T-helper 1 cell (primary cell): ENCODE results near the gene SETBP1.

Experiments used
- DNase-seq, 5 donors: peaks; one replicate each; pipeline ENCODE4 v3.0.0-alpha.2; 2012 to 2020

Gene SETBP1

DNA sequence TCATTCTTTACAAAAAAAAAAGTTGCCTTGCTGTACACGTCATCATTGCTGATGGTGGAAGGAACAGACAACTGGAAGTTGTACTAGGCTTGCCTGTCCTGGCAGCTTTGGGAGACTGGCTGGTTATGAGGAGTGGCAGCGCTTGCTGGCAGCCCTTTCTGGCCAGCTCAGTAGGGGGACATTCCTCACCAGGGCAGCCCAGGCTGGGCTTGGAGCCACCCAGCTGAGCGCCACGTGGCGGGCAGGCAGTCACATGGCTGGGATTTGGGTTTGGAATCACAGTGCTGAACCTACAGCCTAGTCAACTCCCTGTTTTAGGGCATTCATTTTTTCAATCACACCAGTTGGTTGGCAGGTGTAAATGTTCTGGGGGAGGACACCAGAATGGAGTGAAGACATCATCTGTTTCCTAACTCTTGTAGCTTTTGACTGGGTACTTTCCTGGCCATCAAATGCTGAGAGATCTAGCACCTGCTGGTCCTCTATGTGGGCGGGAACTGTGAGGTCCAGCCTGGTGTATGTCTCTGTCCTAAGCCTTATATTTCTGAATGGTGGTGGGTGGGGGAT lies 139.3 kb downstream of the SETBP1 start:
- DNase-seq: no peak

DNA sequence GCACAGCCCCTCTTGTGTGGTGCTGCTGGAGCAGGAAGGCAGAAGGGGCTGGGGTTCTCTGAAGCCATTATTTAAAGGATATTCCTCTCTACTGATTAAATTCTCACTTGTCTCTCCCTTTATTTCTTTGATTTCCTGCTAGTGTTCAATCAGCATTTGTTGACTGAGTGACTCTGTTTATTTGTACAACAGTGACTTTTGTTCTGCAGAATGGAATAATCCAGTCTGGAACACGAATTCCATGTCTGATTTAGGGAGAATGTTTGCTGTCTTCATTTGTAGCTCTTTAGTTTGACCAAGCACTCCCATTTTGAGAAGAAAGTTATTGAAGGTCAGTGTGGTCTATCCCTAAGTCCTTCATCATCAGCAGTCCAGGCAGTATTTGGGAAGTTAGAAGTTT lies 141.2 kb downstream of the SETBP1 start:
- DNase-seq: no peak

DNA sequence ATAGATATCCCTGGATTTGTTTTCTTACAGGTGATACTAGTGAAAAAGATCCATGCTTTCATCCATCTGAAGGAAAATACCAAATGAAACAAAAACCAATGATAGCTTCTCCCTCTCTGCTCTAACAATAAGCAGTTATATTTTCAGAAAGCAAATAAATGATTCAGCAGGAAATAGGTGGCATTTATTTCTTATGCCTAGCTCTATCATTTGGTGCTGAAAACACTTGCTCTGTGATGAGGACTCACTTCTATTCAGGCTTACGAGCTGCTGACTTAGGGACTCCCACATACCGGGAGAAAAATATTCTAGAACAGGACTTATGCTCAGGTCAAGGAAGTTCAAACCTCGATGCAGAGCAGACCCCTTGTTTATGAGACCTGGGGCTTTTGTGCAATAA lies 142.6 kb downstream of the SETBP1 start:
- no peak for DNase-seq

DNA sequence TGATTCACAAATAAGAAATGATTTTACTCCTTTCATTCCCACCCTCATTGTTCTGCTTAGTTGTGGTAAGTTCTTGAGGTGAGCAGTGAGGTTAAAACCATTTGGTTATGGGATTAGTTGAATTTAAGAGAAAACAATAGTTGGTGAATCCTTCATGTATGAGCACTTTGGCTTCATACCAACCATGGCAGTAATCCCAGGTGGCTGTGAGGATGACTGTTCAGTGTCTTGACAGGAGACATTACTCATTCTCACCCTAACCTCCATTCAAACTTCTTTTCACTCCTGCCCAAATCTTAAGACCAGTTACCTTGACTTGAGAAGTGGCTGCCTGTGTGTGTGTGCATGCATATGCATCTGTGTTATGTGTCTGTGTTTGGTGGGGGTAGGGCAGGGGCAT lies 143.1 kb downstream of the SETBP1 start:
- no peak for DNase-seq

DNA sequence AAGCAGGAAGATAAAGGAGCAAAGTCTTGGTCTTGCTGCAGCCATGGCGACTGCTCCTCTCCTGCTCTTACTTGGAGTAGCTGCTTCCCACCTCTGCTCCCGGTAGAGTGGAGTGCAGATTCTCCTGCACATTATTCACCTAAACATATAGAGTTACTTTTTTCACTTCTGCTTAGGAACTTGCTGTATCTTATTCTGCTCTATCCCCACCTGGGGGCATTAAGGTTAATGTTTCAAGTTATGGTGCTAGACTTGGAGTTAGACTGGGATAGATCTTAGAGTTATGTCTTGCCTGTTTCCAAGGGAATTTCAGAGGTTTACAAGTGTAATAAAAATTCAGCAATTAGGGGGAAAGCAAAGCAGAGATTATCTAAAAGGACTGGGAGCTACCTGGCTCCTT lies 144.2 kb downstream of the SETBP1 start:
- no peak for DNase-seq

DNA sequence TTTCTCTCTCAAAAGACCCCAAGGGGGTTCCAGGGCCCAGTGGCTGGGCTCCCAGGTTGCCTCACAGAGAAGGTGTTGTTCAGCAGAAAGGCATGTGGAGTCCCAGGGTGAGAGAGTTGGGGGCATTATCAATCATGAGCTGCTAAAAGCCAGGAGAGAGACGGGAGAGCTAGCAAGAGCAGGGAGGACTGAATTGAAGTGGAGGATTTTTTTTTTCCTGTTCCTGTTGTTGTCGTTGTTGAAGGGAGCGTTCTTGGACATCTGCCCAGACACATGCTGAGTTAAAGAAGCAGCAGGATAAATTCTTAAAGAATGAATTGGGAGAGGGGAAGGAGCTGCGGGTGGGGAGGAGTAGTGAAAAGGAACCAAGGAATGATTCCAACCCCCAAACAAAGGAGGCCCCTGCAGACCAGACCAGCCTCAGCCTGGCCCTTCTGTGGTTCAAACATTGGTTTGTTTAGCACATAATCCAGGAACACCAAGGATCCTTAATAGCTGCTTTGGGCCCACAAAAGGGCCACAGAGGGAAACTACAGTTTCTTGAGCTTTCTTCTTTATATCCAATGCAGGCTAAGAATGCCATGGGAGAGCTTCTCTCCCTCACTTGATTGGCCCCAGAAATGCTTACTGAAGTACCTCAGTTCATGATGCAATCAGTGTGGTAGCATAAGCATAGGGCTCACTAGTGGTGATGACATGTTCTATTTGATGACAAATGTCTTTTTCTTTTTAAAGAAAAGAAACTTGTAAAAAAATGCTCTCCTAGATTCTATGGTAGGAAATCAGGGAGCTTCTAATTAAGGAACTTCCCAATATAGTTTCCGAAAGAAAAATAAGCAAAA lies 146.0 kb downstream of the SETBP1 start:
- no peak for DNase-seq

DNA sequence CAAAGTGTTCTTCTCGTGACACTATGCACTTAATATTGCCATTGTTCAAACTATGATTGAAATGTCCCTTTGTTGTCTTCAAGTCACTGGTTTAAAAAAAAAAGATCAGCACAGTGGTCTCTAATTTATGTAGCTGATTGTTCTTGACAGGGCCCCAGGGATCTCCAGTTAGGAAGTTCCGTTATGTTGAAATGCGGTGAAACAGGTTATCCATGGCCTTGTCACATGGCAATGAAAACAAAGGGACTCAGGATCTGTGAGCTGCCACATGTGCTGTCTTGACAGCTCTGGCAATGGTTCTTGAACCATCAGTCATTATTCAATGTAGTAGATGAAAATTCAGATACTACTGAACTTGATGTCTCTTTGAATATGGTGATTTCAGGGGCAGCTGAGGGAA lies 147.4 kb downstream of the SETBP1 start:
- DNase-seq: no peak

DNA sequence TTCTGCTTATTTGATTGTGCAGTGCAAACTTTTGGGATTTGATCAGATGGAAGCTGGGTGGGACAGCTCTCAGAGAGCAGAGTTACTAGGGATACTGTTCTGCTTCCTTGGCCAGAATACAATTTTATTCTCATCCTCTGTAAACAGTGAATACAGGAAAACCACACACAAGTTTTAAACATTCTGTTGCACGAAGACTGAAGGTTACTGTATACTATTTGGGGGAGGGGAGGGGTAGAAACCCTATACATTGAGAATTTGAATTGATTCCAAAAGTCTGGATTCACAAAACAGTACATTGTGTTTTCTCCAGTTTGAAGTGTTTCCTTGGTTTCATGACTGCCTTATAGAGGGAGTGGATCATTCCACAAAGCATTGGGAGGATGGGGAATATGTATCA lies 149.9 kb downstream of the SETBP1 start:
- DNase-seq: no peak

DNA sequence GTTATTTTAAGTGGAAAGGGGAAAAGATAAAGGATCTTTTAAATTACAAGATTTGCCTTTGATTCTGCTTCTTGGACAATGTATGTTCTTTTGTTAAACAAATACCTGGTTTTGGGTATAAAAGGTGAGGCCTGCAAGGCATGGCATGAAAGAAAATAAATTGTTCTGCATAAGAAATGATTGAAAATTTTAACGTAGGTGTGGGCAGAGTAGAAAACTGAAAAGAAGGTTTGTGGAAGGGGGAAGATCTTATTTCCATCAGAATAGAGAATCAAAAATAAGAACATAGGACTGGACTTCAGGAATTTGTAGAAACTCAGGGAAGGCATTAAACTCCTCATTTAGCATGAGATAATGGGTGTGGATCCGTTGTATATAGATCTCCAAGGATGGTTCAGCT lies 153.1 kb downstream of the SETBP1 start:
- no peak for DNase-seq

DNA sequence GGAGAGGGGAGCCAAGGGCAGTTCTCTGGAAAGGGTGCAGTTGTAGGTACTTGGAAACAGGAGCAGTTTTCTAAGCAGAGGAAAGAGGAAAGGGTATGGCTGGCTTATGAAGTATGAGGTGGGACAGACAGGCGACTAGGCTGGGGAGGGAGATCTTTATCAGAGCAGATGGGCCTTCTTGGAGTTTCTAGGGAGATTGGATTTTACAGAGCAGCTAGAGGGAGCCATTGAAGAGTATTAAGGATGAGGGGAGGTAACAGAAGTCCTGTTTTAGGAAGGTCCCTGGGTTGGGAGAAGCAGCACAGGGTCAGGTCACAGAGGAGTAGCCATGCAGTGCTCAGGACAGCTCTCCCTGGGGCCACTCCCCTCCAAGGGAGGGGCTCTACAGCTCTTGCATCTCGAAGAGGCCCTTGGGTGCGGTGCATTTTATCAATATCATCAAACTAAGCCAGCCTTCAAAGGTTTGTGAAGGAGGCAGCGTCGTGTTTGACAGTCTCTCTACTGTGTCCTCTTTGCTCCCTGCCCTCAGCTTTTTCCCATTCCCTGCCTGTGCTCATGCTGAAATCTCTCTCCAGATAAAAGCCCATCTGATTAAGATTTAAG lies 154.3 kb downstream of the SETBP1 start:
- no peak for DNase-seq

DNA sequence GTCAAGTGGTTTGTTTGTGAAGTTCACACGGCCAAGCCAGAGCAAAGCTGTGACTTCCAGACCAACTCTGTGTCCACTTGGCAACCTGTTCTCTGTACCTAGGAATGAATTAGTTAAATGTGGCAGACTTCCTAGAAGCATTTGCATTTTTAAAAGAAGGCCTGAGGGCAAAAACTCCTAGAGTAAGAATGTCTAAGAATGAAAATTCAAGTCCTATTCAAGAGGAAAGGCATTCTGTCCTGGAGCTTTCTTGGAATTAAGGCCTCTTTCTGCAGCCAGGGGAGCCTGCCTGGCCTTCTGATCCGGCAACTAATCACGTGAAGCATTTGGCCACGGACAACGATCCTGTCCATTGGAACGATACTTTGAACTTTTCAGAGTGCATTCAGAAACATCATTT lies 155.0 kb downstream of the SETBP1 start:
- DNase-seq: no peak

DNA sequence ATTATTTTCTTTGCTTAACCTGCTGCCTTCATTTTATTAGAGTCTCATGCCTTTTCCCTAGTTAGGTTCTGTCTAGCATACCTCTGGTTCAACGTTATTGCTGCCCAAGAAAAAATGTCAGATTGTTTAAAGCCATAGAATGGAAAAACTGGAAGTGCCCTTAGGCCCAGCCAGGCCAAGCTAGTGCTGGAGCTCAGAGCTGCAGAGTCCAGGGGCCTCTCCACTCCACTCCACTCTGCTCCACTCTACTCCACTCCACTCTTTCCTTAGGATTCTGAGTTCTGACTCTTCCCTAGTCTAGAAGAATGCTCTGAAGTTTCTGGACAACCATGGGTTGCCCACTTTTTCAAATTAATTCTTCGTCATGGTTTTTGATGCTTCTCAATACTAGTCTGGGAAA lies 155.6 kb downstream of the SETBP1 start:
- DNase-seq: no peak

DNA sequence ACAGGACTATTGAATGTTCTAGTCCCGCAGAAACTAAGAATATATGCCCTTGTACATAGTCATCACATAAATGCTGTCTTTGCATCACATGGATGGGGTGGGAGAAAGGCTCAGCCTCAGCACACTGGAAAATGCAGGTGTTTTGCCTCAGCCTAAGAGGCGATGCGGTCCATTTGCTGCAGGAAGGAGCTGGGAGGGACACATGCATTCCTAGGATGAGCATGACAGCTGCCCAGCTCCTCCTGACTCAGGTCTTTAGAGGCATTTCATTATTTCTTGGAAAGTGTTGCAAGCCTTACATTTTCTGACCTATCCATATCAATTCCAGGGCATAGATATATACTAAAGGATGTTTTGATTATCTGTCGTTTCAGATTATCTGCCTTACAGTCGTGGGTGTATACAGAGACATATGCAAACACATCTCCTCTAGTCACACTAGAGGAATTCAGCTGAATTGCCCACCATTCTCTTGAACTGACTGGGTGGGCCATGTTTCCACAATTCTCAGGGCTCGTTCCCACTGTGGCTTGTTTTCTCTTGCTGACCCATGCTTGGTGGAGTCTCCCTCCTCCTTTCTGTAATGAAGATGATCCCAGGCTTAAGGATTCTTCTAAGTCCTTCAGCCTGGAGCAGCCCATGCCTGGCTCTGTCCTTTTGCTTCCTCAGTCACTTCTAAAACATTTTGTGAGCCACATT lies 156.9 kb downstream of the SETBP1 start:
- DNase-seq: no peak

DNA sequence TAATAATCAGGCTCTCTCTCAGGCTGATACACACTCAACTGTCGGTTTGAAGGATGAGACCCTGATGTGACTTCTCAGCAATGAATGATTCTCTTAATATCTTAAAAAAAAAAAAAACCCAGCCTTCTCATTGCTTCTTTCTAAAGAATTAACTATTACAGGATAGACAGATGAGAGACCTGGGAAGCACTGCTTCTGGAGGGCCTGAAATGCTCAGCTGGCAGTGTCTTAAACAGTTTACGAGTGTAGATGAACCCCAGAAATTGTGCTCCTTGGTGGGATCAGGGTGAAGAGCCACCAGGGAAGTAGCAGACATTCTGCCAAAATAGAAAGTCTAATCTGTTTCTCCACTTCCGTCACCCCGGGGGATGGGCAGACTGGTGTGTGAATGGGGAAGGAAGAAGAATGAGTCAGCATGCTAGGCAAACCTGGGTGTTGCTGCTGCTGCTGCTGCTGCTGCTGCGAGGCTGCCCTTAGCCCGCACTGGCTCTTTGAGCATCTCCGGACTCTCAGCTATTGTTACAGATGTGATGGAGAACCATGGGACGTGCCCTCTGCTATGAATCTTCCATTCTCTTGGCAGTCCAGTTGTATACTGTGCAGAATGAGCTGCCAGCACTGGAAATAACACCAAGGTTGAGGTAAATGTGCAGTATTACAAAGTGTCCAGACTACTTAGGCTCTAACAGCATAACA lies 158.4 kb downstream of the SETBP1 start:
- peak in 3 of 5 donors; percentile 9 to 87 (median 30) for DNase-seq

DNA sequence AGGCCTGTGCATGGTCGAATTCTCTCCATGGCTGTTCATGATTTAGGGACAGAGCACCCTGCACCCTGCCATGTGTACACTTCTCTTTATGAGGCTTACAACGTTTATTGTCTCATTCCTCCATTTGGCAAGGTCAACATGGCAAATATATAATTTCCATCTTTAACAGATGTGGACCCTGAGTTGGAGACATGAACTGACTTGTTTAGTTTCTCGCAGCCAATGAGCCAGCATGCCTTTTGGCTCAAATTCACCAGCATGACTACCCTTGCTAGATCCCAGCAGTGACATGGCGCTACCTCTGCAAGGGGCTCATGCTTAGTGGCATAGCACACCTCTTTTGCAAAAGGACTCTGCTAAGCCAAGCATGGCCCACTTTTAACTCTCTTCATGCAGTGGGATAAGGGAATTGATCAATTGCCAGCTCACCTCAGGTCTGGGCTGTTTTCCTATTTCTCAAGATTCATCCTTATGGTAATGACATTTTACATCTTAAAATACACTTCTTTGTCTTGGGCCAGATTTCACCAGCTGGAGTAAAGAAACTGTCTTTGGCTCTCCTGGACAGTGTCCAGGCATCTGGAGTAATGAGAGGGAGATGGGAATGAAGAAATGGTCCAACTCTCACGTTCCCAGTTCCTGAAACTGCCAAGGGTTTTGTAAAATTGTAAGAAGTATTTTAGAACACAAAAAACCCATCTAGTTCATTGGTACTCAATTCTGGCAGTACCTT lies 159.5 kb downstream of the SETBP1 start:
- DNase-seq: no peak

DNA sequence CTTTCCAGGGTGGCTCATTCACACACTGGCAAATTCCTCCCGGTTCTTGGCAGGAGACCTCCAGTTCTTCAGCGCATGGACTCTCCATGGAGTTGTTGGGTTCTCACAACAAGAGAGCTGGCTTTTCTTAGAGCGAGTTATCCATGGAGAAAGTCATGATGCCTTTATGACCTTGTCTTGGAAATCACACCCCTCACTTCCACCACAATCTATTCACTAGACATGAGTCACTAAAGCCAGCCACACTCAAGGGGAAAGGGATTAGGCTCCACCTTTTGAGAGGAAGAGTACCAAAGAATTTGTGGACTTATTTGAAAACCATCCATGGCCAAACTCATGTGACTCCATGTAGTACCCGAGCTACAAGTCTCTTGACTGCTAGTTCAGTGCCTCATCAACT lies 160.5 kb downstream of the SETBP1 start:
- no peak for DNase-seq

DNA sequence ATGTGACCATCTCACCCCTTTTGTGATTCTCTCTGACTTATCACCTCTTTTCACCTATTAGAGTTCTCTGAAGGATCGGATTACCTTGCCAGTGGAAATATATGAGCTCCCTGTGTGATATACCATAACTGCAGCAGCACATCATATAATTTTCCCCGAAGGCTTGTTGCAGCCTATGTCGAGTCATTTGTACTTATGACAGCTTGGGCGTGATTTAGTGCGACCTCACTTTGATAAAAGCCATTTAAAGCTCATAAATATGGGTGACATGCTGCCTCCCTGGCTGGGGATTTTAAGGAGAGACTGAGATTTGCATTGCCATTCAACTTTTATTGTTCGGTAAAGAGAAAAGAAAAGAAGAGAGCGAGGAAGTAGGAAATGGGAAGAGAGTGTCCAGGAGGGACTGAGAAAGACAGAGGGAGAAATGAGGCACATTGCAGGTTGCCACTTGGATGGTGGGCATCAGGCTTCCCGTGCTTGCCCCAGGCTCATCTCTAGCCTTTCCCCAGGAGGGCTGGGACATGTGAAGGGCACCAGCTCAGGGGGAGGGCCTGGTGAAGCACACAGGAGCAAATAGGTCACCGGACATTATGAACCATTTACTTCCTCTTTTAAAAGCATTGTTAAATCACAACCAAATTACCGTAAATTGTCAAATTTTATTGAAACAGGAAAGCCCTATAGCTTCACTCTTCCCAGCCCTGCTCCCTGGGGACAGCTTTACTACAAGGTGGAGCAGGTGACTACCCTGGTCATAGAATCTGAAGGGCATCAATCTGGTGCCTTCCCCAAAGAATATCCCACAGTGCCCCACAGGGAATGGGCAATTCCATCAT lies 161.3 kb downstream of the SETBP1 start:
- no peak for DNase-seq

DNA sequence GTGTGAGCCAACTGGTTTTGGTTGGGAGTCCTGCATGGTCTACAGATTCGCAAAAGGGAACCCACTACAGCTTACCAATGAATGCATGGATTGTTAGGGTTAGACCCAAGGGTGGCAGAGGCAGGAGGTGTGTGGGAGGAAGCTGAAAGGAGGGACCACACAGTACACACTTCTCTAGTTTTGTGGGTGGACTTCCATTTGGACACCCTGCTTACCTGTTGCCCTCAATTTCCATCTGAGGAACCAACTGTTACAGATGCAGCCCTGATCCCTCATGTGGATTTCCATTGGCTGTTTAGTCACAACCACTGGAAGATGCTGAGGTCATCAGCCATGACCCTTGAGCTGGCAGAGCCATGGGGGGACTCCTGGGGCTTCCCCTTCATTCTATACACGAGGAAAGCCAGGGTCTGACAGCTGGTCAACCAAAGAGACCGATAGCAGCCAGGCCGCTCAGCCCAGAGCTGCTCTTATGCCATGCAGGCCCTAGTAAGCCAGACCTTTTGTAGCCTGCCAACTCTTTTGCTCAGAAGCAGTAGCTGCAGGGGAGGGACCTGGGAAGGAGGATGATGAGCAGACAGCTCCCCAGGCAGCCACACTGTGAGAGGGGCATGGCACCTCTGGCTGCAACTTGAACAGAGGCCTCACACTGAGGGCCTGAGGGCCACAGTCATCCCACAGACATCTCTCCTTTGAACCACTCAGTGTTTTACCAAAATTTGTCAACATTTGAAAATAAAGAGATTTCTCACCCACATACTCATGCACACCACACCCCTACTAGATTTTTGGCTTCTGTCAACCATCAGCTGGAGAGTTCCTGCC lies 162.1 kb downstream of the SETBP1 start:
- DNase-seq: no peak

DNA sequence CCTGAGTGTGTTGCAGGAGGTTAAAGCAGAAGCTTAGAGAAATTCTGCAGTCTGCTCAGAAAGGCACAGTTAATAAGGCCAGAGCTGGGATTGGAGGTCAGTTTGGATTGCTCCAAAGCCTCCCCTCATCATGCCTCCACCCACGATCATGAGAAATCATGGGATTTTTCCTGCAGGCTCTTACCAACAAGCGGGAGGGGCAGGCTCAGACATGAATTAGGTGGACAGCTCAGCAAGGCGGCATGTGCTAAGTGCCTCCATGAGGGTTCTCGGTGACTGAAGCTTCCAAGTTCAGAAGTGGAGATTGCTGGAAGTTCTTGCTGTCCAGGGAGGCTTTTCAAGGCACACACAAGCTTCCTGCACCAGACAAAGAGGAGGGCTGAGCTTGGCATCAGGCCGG lies 163.8 kb downstream of the SETBP1 start:
- no peak for DNase-seq

DNA sequence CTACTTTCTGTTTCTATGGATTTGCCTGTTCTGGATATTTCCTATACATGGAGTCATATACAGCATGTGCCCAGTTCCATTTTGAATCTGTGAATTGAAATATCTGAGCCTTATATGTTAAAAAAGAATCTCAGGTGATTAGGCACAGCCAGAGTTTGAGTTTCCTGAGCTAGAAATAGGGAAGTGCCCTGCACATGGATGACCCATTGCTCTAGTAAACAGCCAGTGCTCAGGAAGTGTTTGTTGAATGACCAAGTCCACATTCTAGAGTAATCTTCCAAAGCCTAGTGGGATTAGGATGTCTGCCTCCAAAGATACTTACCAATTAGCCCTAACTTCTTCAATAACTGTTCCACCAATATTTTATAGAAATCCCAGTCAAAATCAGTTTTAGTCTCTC lies 165.8 kb downstream of the SETBP1 start:
- no peak for DNase-seq
